ENCODE data around the gene PRKCZ.

Gene PRKCZ

GRCh38 chr1:2060072-2060471 is 9.9 kb downstream of the PRKCZ start:
- in situ Hi-C loops (cut with MboI; ENCODE audit: low sequenced_read_pairs), result no loop called here

DNA sequence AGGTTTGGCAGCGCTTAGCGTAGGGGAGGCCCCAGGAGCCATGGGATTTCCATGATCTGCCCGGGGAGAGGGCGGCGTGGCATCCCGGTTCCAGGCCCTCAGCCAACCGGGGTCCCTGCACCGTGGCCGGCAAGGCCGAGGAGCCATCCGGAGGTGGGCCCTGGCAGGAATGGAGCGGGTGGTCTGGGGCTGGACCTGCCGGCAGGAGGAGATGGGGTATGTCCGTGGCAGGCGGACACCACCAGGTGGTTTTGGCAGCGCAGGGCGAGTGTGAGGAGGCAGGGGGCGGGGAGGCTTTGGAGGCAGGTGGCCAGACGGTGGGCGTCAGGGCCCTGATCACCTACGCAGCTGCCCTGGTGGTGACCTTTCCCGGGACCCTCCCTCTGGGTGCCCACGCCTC is 10.3 kb downstream of the PRKCZ start:
- in situ Hi-C loops (cut with MboI; ENCODE audit: low sequenced_read_pairs), result no loop called here

- in situ Hi-C loops (cut with MboI; ENCODE audit: low sequenced_read_pairs), result no loop called here
Observed at GRCh38 chr1:2061065-2061778, 11.0 kb downstream of the PRKCZ start.

- in situ Hi-C loops (cut with MboI; ENCODE audit: low sequenced_read_pairs), result no loop called here
Observed at GRCh38 chr1:2065699-2066098, 15.5 kb downstream of the PRKCZ start.

DNA sequence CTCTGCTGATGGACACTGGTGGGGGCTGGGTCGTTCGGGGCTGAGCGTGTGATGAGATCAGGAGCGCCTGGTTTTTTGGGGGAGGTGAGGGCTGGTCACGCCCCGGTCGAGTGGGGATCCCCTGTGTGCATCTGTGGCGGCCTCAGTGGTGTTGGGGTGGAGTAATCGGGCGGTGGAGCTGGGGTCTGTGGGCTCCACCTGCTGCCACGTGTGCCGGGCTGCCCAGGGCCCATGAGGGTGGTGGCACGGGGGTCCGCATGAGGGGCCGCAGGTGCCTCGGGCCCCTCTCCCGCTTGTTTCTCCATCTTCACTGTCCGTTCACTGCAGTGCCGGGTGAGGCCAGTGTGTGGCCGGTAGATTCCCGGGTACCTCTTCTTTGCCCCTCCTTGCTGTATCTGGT is 17.2 kb downstream of the PRKCZ start:
- in situ Hi-C loops (cut with MboI; ENCODE audit: low sequenced_read_pairs), result no loop called here

GRCh38 chr1:2067981-2068380 is 17.8 kb downstream of the PRKCZ start:
- in situ Hi-C loops (cut with MboI; ENCODE audit: low sequenced_read_pairs), result no loop called here

- in situ Hi-C loops (cut with MboI; ENCODE audit: low sequenced_read_pairs), result no loop called here
Observed at GRCh38 chr1:2068951-2069350, 18.7 kb downstream of the PRKCZ start.

GRCh38 chr1:2070016-2070415 is 19.8 kb downstream of the PRKCZ start:
- in situ Hi-C loops (cut with MboI; ENCODE audit: low sequenced_read_pairs), result no loop called here

DNA sequence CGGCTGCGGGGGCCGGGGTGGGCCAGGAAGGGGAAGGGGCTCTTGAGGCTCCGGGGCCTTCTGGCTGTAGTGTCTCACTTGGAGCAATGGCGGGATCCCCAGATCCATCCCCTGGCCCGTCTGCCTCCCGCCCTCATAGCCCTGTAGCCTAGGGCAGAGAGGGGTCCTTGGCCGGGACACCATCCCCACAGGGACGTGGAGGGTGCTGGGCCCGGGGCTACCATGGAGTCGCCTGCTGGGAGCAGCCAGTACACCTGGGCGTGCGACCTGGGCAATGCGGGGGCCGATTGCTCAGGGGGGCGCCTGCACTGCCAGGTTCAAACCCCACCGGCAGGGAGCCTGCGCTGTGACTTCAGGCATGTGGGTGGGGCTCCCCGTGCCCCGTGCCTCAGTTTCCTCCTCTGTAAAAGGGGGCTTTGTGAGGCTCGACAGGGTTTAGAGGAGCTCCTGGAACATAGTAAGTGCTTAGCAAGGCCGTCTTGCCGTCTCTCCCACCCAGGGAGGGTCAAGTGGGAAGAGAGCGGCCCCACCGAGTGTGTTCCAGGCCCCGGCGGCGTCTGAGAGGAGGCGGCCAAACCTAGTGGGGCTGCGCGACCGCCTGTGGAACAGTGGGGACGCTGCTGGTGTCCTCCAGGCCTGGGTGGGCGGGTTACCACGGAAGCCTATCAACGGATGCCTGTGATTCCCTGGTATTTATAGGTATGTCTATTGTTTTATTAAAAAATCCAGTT is 20.8 kb downstream of the PRKCZ start:
- in situ Hi-C loops (cut with MboI; ENCODE audit: low sequenced_read_pairs), result no loop called here

- in situ Hi-C loops (cut with MboI; ENCODE audit: low sequenced_read_pairs), result no loop called here
Observed at GRCh38 chr1:2072109-2072806, 22.0 kb downstream of the PRKCZ start.

GRCh38 chr1:2072891-2073290 is 22.7 kb downstream of the PRKCZ start:
- in situ Hi-C loops (cut with MboI; ENCODE audit: low sequenced_read_pairs), result no loop called here

DNA sequence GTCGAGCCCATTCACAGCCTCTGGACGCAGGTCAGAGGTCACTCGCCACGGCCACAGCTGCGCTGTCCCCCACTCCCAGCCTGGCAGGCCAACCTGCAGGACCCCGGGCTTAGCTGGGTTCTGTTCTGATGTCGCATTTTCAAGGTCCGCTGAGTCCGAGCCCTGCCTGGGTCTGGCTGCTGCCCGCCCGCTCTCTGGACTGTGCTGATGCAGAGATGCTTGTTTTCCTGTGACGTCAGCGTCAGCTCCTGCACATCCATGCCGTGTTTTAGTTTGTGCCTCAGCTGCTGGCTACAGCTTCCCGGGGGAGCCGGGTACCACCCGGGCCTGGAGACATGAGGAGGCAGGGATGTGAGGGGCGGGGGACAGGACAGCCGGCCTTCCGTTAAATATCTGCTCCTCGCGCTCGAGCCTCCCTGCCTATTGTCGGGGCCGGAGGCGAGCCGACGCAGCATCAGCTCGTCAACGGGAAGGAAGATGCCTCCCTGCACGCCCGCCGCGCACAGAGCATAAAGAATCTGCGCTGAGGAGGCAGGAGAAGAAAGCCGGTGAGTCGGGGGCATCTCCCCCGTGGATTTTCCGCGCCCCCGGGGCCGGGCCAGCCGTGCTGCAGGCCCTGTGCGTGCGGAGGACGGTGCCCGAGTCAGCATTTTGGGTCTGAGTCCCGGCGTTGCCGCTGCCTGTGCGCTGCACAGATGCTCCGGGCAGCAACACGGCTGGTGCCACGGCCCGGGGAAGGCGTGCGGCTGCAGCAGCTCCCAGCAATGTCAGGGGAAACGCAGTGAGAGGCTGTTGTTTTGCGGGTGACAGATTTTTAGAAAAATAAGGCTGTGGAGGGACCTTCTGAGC is 23.4 kb downstream of the PRKCZ start:
- in situ Hi-C loops (cut with MboI; ENCODE audit: low sequenced_read_pairs), result no loop called here

DNA sequence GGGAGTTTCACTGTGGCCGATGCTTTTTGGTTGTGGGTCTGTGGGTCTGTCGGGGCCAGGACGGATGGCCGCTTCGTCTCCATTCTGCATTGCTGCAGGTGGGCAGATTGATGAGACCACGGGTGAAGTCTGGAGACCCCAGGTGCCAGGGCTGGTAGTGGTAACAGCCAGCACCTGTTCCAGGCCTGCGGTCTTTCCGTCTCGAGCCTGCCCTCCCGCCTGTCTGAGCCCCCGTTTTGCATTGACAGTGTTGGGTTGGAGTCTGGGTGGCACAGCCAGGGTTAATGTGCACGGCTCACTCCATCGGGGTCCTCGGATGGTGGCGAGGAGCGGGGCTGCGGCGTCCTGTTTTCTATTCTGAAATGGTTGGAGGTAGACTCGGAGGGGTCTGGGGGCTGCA is 24.2 kb downstream of the PRKCZ start:
- in situ Hi-C loops (cut with MboI; ENCODE audit: low sequenced_read_pairs), result no loop called here

DNA sequence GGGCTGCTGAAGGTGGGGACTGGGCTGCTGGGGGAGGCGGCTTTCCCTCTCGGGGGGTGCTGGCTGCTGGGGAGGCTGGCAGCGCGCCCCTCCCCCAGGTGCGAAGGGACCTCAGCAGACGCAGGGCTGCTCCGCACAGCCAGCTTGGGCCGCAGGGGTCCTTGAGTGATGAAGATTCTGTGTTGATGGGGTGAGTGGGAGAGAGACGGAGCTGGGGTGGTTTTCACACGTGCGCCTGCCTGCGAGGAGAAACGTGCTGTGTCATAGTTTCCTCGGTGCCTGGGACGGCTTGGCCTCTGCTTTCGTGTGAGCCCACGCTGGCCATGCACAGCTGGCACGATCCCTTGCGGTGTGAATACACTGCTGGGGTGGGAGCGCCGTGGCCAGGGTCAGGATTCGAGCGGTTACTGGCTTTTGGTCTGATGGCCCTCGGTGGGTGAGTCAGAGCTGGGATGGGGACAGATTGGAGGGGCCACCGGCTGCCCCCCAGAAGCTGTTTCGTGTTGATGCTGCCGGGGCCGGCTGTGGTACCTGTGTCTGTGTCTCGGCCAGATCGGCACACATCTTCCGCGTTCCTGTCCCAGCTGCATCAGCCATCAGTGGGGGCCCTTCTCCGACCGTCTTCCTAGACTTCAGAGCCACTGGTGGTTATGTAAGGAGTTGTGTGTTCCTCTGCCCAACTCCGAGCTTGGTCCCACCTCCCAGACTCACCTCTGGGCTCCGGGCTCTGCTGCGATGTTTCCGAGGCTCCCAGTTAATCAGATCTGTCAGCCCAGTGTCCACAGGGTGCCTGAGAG is 24.9 kb downstream of the PRKCZ start:
- in situ Hi-C loops (cut with MboI; ENCODE audit: low sequenced_read_pairs), result no loop called here

- in situ Hi-C loops (cut with MboI; ENCODE audit: low sequenced_read_pairs), result no loop called here
Observed at GRCh38 chr1:2076826-2077225, 26.6 kb downstream of the PRKCZ start.

GRCh38 chr1:2078170-2078569 is 28.0 kb downstream of the PRKCZ start:
- in situ Hi-C loops (cut with MboI; ENCODE audit: low sequenced_read_pairs), result no loop called here

DNA sequence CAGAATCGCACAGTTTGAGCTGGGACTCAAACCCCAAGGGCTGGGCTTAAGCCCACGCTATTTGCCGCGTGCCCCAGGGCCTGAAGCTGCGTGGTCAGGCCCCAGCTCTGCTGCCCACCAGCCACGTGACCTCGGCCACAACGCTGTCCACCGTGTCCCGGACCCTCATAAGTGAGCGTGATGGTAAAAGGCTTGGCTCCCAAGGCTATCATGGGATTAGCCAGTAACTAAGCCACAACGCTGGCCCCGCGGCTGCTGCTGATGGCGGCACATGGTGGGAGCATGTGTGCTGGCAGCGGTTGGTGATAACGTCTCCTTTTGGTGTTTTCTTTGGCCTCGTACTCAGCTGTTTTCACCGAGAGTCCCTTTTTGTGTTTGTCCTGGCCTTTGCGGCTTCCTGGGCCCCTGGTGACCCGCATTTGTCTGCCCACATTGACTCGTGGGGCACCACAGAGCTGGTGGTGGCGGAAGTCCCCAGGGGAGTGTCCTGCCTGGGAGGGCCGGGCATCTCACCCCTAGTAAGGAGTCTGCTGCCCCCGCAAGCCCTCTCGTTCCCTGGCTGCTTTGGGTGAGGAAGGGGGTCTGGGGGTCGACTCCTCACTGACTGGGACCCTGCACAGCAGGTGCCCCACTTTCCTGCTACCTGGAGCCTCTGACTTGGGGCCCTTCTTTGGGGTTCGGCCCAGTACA is 29.3 kb downstream of the PRKCZ start:
- in situ Hi-C loops (cut with MboI; ENCODE audit: low sequenced_read_pairs), result no loop called here

DNA sequence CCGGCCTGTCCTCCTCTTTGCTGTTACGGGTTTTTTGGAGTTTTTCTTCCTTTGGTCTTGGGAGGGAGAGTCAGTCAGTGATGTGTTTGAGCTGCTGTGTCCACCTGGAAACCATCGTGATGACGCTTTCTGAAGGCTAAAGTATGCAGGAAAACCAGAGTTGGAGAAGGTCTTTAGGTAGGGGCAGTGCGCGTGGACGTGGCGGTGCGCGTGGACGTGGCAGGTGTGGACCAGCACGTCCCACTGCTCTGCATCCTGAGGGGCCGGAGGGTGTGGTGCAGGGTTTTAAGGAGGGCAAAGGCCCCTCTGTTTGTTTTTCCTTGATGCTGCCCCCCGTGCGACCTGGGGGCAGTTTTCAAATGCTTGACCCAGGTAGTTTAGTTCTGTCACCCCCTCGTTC is 29.9 kb downstream of the PRKCZ start:
- in situ Hi-C loops (cut with MboI; ENCODE audit: low sequenced_read_pairs), result no loop called here

GRCh38 chr1:2080884-2081283 is 30.7 kb downstream of the PRKCZ start:
- in situ Hi-C loops (cut with MboI; ENCODE audit: low sequenced_read_pairs), result no loop called here

Measured in hTERT RPE-1 (cell line).